Frontal cortex (tissue), 4 donors: Measurements from ENCODE around the gene ZFR2. TPM values are rescaled to one million over a fixed set of nuclear protein-coding genes. Genes with fewer than 3 reads are reported as not detected.

ENCODE experiments used
- DNase-seq, 2 donors: peaks; one replicate each; pipeline ENCODE4 v3.0.0; 2012; ENCODE audit warnings: low spot score in 2 of 2
- FAIRE-seq: peaks from 2 replicates; lab custom pipeline; 2012; peaks lifted over from hg19 to GRCh38; lab: Jason Lieb, UNC
- total RNA-seq: library from RNA; depleted of rRNA; stranded (reverse); fragments of >200 nt; gene quantifications from one replicate; pipeline ENCODE4 v1.2.3, GENCODE V29; 2014
- donor health status: control.
- donor health status: control.
- donor health status: control.

ZFR2 gene
- total RNA-seq, 1 donor from 2014 or later: 4.1 TPM

- FAIRE-seq (no peak), DNase-seq (no peak)
These were observed 70.7 kb downstream of the ZFR2 start for GRCh38 chr19:3798137-3798536.

- FAIRE-seq: no peak
- no peak for DNase-seq
These were observed 72.5 kb downstream of the ZFR2 start for GRCh38 chr19:3796358-3796757.

- no peak for FAIRE-seq
- DNase-seq: no peak
These were observed 75.0 kb downstream of the ZFR2 start for GRCh38 chr19:3793799-3794198.

- DNase-seq (no peak), FAIRE-seq (no peak)
These were observed 76.7 kb downstream of the ZFR2 start for GRCh38 chr19:3792114-3792513.

GRCh38 chr19:3790941-3791340, 77.9 kb downstream of the ZFR2 start:
- DNase-seq (no peak), FAIRE-seq (no peak)

GRCh38 chr19:3790209-3790734, 78.6 kb downstream of the ZFR2 start:
- FAIRE-seq (no peak), DNase-seq (no peak)

- DNase-seq (no peak), FAIRE-seq (no peak)
These were observed 79.7 kb downstream of the ZFR2 start for GRCh38 chr19:3788996-3789778.

GRCh38 chr19:3785938-3786824, 82.7 kb downstream of the ZFR2 start, which contains the start of gene MATK:
Gene MATK (minus strand): TSS chr19:3786381. CDS start chr19:3785135, 1,246 bp downstream.
- FAIRE-seq: no peak

GRCh38 chr19:3785451-3785937, 83.3 kb downstream of the ZFR2 start:
- DNase-seq (peak in 1 of 2 donors; percentile 58), FAIRE-seq (no peak)

More at GRCh38 chr19:3785938-3786824, 82.7 kb downstream of the ZFR2 start, which contains the start of gene MATK:
- peak; percentile 47 to 55 for DNase-seq

GRCh38 chr19:3784607-3785450, 84.0 kb downstream of the ZFR2 start:
- DNase-seq: peak in 1 of 2 donors; percentile 47
- FAIRE-seq: no peak

- DNase-seq (no peak), FAIRE-seq (no peak)
These were observed 84.9 kb downstream of the ZFR2 start for GRCh38 chr19:3783660-3784584.

GRCh38 chr19:3782903-3783302, 85.9 kb downstream of the ZFR2 start:
- DNase-seq (no peak), FAIRE-seq (no peak)

- no peak for DNase-seq
- no peak for FAIRE-seq
These were observed 86.5 kb downstream of the ZFR2 start for GRCh38 chr19:3782330-3782729.

GRCh38 chr19:3781603-3782002, 87.2 kb downstream of the ZFR2 start:
- DNase-seq (no peak), FAIRE-seq (no peak)

- no peak for DNase-seq
- FAIRE-seq: no peak
These were observed 88.0 kb downstream of the ZFR2 start for GRCh38 chr19:3780786-3781304.

- DNase-seq: no peak
- no peak for FAIRE-seq
These were observed 89.7 kb downstream of the ZFR2 start for GRCh38 chr19:3778899-3779723.

GRCh38 chr19:3778104-3778867, 90.6 kb downstream of the ZFR2 start:
- no peak for DNase-seq

More at GRCh38 chr19:3778104-3778867, 90.6 kb downstream of the ZFR2 start:
- FAIRE-seq: no peak
